IPS-15b (cell line): ENCODE results near the gene ELP4.
"Not testable (repeated sequence)": the region's sequence is repeated elsewhere in the genome, so short reads cannot be mapped to it uniquely, and the experiment has no call there.

Experiments used
- H3K27me3 ChIP-seq: one replicate; pipeline ENCODE4 v1.6.1; 2013; ENCODE audit warnings: low read length; ENCODE audit not compliant: control insufficient read depth, insufficient read depth
- H3K36me3 ChIP-seq: one replicate; pipeline ENCODE4 v1.6.1; 2013; ENCODE audit warnings: low read length; ENCODE audit not compliant: control insufficient read depth, insufficient read depth
- H3K4me1 ChIP-seq: one replicate; pipeline ENCODE4 v1.6.1; 2013; ENCODE audit warnings: mild to moderate bottlenecking, low read length; ENCODE audit not compliant: control insufficient read depth, insufficient read depth
- H3K4me3 ChIP-seq: one replicate; pipeline ENCODE4 v1.5.1; 2013; ENCODE audit warnings: low read depth, low read length
- H3K9ac ChIP-seq: one replicate; pipeline ENCODE4 v1.6.1; 2013; ENCODE audit warnings: low read depth, mild to moderate bottlenecking, low read length
- H3K9me3 ChIP-seq: one replicate; pipeline ENCODE4 v1.6.1; 2013; ENCODE audit warnings: mild to moderate bottlenecking, low read length; ENCODE audit not compliant: control insufficient read depth, insufficient read depth

ELP4 gene

DNA sequence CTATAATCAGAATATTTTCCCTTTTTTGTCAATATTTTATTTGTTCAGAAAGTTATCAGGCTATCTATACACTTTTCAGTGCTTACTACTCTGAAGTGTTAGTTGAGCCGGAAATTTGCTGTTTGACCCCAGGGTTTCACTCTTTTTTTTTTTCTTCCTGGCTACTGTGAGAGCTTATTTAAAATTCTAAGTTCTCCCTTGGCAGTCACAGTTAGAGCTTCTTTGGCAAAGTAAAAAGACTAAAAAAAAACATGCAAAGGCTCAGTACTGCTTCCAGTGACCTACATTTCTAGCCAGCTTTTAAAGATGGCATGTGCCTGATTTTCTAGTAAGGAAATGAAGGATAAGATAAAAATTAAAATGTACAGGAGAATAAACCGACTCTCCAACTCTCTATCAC lies 48.4 kb downstream of the ELP4 start:
- Histone ChIP-seq H3K4me1 (no peaks in the 10 kb centered on the region), H3K36me3 (no peaks in the 10 kb centered on the region), H3K9me3 (no peaks in the 10 kb centered on the region), H3K4me3 (no peak overlapping the region), H3K9ac (no peak overlapping the region), H3K27me3 (no peaks in the 10 kb centered on the region)

- Histone ChIP-seq H3K27me3 (no peaks in the 10 kb centered on the region), H3K9me3 (no peaks in the 10 kb centered on the region), H3K4me1 (no peaks in the 10 kb centered on the region), H3K36me3 (no peaks in the 10 kb centered on the region), H3K4me3 (no peak overlapping the region), H3K9ac (no peak overlapping the region)
Measured at GRCh38 chr11:31560842-31561476, 51.4 kb downstream of the ELP4 start.

DNA sequence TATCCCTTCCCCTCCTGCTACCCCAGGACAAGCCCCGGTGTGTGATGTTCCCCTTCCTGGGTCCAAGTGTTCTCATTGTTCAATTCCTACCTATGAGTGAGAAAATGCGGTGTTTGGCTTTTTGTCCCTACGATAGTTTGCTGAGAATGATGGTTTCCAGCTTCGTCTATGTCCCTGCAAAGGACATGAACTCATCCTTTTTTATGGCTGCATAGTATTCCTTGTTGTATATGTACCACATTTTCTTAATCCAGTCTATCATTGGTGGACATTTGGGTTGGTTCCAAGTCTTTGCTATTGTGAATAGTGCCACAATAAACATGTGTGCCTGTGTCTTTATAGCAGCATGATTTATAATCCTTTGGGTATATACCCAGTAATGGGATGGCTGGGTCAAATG lies 55.0 kb downstream of the ELP4 start:
- not testable (repeated sequence) for H3K4me3 ChIP-seq, H3K9me3 ChIP-seq, H3K27me3 ChIP-seq, H3K9ac ChIP-seq, H3K4me1 ChIP-seq, H3K36me3 ChIP-seq

DNA sequence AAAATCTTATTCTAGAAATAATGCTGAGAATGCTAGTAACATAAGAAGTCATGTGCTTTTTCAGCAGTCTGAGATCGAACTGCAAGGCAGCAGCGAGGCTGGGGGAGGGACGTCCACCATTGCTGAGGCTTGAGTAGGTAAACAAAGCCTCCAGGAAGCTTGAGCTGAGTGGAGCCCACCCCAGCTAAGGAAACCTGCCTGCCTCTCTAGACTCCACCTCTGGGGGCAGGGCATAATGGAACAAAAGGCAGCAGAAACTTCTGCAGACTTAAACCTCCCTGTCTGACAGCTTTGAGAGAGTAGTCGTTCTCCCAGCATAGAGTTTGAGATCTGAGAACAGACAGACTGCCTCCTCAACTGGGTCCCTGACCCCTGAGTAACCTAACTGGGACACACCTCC lies 64.6 kb downstream of the ELP4 start:
- H3K4me1 ChIP-seq, H3K4me3 ChIP-seq, H3K27me3 ChIP-seq, H3K9me3 ChIP-seq, H3K36me3 ChIP-seq, H3K9ac ChIP-seq: not testable (repeated sequence)

GRCh38 chr11:31575764-31576163 lies 66.2 kb downstream of the ELP4 start:
- H3K9me3 ChIP-seq, H3K27me3 ChIP-seq, H3K36me3 ChIP-seq, H3K9ac ChIP-seq, H3K4me3 ChIP-seq, H3K4me1 ChIP-seq: not testable (repeated sequence)

DNA sequence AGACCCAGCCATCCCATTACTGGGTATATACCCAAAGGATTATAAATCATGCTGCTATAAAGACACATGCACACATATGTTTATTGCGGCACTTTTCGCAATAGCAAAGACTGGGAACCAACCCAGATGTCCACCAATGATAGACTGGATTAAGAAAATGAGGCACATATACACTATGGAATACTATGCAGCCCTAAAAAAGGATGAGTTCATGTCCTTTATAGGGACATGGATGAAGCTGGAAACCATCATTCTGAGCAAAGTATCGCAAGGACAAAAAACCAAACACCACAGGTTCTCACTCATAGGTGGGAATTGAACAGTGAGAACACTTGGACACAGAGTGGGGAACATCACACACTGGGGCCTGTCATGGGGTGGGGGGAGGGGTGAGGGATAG lies 69.8 kb downstream of the ELP4 start:
- not testable (repeated sequence) for H3K9ac ChIP-seq, H3K4me1 ChIP-seq, H3K4me3 ChIP-seq, H3K36me3 ChIP-seq, H3K9me3 ChIP-seq, H3K27me3 ChIP-seq

GRCh38 chr11:31582697-31583096 lies 73.1 kb downstream of the ELP4 start:
- Histone ChIP-seq H3K36me3 (no peaks in the 10 kb centered on the region), H3K4me3 (no peak overlapping the region), H3K27me3 (no peaks in the 10 kb centered on the region), H3K9ac (no peak overlapping the region), H3K4me1 (peaks cover 5% of the 10 kb centered on the region), H3K9me3 (no peaks in the 10 kb centered on the region)

GRCh38 chr11:31598454-31598853 lies 88.9 kb downstream of the ELP4 start:
- peaks cover 7% of the 10 kb centered on the region for H3K4me1 ChIP-seq
- H3K27me3 ChIP-seq: no peaks in the 10 kb centered on the region
- H3K9ac ChIP-seq: no peak overlapping the region
- no peaks in the 10 kb centered on the region for H3K9me3 ChIP-seq
- no peak overlapping the region for H3K4me3 ChIP-seq
- H3K36me3 ChIP-seq: no peaks in the 10 kb centered on the region

DNA sequence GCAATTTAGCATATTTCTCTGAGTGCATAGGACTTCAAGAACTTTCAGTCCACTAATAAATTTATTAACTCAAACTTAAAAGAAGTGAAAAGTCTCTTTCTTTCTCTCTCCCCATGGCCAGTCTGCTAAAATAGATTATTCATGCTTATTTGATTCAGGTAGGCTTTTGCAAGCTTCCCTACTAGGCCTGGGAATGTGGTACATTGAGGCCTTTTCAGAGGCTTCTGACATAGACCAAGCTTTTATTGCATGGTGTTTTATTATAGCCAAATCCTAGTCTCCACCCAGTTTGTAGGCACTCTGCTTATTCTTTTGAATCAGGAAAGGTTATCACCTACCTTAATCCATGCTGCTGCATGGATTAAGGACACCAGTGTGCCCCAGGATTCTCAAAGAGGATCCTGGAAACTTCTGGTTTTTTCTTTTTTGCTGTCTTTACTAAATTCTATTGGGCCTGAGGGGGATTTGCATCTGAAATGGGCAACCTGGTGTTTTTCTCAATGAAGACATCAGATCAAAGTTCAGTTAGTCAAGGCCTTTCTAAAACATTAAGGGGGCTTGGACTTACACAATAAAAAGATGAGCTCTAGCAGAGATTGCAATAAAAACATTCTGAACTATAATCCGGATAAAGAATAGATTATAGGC lies 92.2 kb downstream of the ELP4 start:
- H3K4me3 ChIP-seq: no peak overlapping the region

DNA sequence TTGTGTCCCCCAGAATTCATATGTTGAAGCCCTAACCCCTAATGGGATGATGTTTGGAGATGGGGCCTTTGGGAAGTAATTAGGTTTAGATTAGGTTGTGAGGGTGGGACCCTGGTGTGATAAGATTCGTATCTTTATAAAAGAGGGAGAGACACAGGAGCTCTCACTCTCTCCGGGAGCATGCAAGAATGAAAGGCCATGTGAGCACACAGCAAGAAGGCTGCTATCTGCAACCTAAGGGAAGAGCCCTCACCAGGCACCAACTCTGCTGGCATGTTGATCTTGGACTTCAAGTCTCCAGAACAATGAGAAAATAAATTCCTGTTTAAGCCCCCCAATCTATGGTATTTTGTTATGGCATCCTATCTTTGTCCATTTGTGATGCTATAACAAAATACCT lies 97.3 kb downstream of the ELP4 start:
- H3K36me3 ChIP-seq: no peaks in the 10 kb centered on the region
- no peaks in the 10 kb centered on the region for H3K27me3 ChIP-seq
- H3K4me3 ChIP-seq: no peak overlapping the region
- H3K4me1 ChIP-seq: peaks cover 4% of the 10 kb centered on the region
- H3K9ac ChIP-seq: no peak overlapping the region
- H3K9me3 ChIP-seq: no peaks in the 10 kb centered on the region

More for the DNA sequence above, 92.2 kb downstream of the ELP4 start:
- Histone ChIP-seq H3K9me3 (no peaks in the 10 kb centered on the region), H3K36me3 (no peaks in the 10 kb centered on the region), H3K27me3 (no peaks in the 10 kb centered on the region), H3K9ac (no peak overlapping the region), H3K4me1 (peaks cover 8% of the 10 kb centered on the region)

DNA sequence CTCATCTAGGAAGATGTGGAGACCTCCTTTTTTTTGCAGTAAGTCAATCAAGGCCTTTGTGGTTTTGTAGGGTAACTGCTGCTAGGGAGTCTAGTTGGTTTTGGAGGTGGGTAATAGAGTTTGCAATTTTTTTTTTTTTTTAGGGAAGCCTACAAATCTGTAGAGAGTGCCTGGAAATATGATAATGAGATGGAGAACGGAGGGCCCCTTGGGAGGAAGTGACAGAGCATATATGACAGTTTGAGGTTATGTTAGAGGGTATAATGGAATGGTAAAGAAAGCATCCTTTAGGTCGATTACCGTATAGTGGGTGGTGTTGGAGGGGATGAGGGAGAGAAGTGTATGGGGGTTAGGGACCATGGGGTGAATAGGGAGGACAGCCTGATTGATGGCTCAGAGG lies 98.3 kb downstream of the ELP4 start:
- no peaks in the 10 kb centered on the region for H3K9me3 ChIP-seq
- H3K9ac ChIP-seq: no peak overlapping the region
- no peaks in the 10 kb centered on the region for H3K36me3 ChIP-seq
- peaks cover 5% of the 10 kb centered on the region for H3K4me1 ChIP-seq
- no peak overlapping the region for H3K4me3 ChIP-seq
- no peaks in the 10 kb centered on the region for H3K27me3 ChIP-seq

DNA sequence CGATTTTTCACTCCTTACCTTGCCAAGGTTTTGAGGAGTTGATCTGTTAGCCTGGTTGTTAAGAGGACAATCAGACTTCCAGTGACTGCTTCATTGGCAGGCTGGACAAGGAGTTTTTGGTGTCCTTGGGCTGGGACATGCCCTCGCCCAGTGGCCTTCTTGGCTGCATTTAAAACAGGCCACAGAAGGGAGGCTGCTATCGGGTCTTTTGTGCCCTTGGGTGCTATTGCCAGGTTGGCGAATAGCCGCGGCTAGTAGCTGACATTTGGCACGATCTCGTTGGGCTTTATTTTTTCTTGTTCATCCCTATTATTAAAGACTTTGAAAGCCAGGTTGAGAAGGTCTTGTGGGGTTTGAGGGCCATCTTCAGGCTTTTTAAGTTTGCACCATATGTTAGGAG lies 99.4 kb downstream of the ELP4 start:
- Histone ChIP-seq H3K9ac (no peak overlapping the region), H3K36me3 (no peaks in the 10 kb centered on the region)

More for the DNA sequence above, 99.4 kb downstream of the ELP4 start:
- Histone ChIP-seq H3K9me3 (no peaks in the 10 kb centered on the region), H3K27me3 (no peaks in the 10 kb centered on the region), H3K4me1 (peaks cover 5% of the 10 kb centered on the region), H3K4me3 (no peak overlapping the region)
